Measurements from ENCODE around the gene CDH4. TPM values are rescaled to one million over a fixed set of nuclear protein-coding genes. Genes with fewer than 3 reads are reported as not detected.

The CDH4 gene
- total and polyA plus RNA-seq, 9 donors, result 0.12 to 4.4 (median 0.36) TPM

DNA sequence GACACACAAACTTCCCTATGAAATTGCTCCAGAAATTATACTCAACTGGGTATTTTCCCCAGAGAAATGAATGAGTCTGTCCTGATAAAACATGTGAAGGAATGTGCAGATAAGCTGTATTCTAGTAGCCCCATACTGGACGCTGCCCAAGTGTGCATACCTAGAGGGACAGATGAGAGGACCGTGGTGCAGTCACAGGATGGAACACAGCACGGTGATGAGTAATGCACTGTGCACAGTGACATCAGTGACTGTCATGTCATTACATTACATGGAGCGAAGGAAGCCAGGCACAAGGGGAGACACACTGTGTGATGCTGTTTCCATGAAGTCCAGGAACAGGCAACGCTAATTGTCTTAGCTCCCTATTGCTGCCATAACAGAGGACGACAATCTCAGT, 155.5 kb downstream of the CDH4 start:
- Histone ChIP-seq H3K27ac (no peak overlapping the region), H3K9me3 (no peaks in the 10 kb centered on the region), H3K4me1 (ENCODE audit: insufficient read depth) (no peaks in the 10 kb centered on the region), H3K36me3 (no peaks in the 10 kb centered on the region), H3K4me3 (no peak overlapping the region), H3K27me3 (no peaks in the 10 kb centered on the region)
- intact Hi-C loops (cut with DNase I), result no loop called here
- WGBS, 3 donors, result 60 to 77% (median 68%) methylated on average over 6 of the region's 6 CpGs
- TF ChIP-seq EP300 (IDR thresholded peaks at IDR 0.05) (no peak), POLR2A (IDR thresholded peaks at IDR 0.05) (no peak)
- TF ChIP-seq, protein P1, sequence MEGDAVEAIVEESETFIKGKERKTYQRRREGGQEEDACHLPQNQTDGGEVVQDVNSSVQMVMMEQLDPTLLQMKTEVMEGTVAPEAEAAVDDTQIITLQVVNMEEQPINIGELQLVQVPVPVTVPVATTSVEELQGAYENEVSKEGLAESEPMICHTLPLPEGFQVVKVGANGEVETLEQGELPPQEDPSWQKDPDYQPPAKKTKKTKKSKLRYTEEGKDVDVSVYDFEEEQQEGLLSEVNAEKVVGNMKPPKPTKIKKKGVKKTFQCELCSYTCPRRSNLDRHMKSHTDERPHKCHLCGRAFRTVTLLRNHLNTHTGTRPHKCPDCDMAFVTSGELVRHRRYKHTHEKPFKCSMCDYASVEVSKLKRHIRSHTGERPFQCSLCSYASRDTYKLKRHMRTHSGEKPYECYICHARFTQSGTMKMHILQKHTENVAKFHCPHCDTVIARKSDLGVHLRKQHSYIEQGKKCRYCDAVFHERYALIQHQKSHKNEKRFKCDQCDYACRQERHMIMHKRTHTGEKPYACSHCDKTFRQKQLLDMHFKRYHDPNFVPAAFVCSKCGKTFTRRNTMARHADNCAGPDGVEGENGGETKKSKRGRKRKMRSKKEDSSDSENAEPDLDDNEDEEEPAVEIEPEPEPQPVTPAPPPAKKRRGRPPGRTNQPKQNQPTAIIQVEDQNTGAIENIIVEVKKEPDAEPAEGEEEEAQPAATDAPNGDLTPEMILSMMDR (IDR thresholded peaks at IDR 0.05), result no peak
- DNase-seq, result no peak

DNA sequence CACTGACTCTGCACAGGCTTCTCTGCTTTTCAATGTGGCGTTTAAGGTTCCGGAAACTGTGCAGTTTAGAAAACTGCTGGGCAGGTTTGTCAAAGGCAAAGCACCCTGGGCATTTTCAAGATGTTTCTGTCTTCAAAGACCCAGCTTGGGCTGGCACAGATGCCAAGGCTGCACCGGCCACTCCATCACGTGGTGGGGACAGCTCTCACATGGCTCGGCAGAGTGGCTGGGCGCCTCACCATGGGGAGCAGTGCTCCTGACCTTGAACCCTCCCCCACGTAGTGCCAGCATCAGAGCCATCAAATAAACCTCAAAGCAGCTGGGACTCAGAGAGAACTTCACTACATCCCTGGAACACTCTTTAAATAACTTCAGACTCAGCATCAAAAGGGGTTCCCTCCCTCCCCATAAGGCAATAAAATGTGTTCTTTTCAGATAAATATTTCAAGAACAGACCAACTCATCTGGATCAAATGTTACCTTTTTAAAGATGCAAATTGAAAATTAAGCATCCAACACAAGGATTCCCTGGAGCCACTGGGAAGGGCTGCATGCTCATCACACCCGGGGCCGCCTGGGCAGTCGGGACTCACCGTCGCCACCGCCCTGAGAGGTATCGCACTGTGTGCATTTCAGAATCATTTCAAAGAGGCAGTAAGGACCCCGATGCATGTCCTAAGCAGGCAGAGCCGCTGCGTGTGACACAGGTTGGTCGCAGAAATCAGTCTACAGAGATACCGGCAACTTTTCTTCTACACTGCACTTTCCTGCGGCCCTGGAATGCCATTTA, 157.1 kb downstream of the CDH4 start:
- Histone ChIP-seq H3K27ac (no peak overlapping the region), H3K27me3 (no peaks in the 10 kb centered on the region)

GRCh38 chr20:61411743-61412142, 159.7 kb downstream of the CDH4 start:
- Histone ChIP-seq H3K4me1 (ENCODE audit: insufficient read depth) (no peaks in the 10 kb centered on the region), H3K27ac (no peak overlapping the region), H3K36me3 (no peaks in the 10 kb centered on the region), H3K27me3 (no peaks in the 10 kb centered on the region), H3K4me3 (no peak overlapping the region), H3K9me3 (no peaks in the 10 kb centered on the region)
- intact Hi-C loops (cut with DNase I), result no loop called here
- no peak for DNase-seq
- 77 to 86% (median 84%) methylated on average over 4 of the region's 4 CpGs for WGBS, 3 donors
- TF ChIP-seq EP300 (IDR thresholded peaks at IDR 0.05) (no peak), POLR2A (IDR thresholded peaks at IDR 0.05) (no peak)
- TF ChIP-seq, protein P1 (IDR thresholded peaks at IDR 0.05), result no peak

More for the DNA sequence above, 157.1 kb downstream of the CDH4 start:
- no peak overlapping the region for H3K4me3 ChIP-seq
- intact Hi-C loops (cut with DNase I), result no loop called here
- TF ChIP-seq EP300 (IDR thresholded peaks at IDR 0.05), result no peak
- TF ChIP-seq, protein P1 (IDR thresholded peaks at IDR 0.05), result no peak
- TF ChIP-seq POLR2A (IDR thresholded peaks at IDR 0.05), result no peak
- H3K9me3 ChIP-seq, result no peaks in the 10 kb centered on the region
- H3K36me3 ChIP-seq, result no peaks in the 10 kb centered on the region
- 65 to 75% (median 67%) methylated on average over 20 of the region's 20 CpGs for WGBS, 3 donors
- H3K4me1 ChIP-seq (ENCODE audit: insufficient read depth), result no peaks in the 10 kb centered on the region
- DNase-seq, result no peak

- intact Hi-C loops (cut with DNase I), result no loop called here
- Histone ChIP-seq H3K4me3 (no peak overlapping the region), H3K27ac (no peak overlapping the region), H3K4me1 (ENCODE audit: insufficient read depth) (no peaks in the 10 kb centered on the region), H3K36me3 (no peaks in the 10 kb centered on the region), H3K9me3 (no peaks in the 10 kb centered on the region), H3K27me3 (no peaks in the 10 kb centered on the region)
- no peak for DNase-seq
- TF ChIP-seq POLR2A (IDR thresholded peaks at IDR 0.05) (no peak), EP300 (IDR thresholded peaks at IDR 0.05) (no peak)
- TF ChIP-seq, protein P1 (IDR thresholded peaks at IDR 0.05), result no peak
- WGBS, 3 donors, result 88 to 96% (median 90%) methylated on average over 4 of the region's 4 CpGs
Observed at GRCh38 chr20:61413752-61414151, 161.7 kb downstream of the CDH4 start.

Data from ovary (tissue), 9 donors.